CD4-positive, CD25-positive, alpha-beta regulatory T cell (primary cell): ENCODE results near the gene GINS3. TPM values are rescaled to one million over a fixed set of nuclear protein-coding genes. Genes with fewer than 3 reads are reported as not detected.

Experiments
- ATAC-seq, 2 donors: fragments of 150-1000 bp; cut with Tn5 transposase; one replicate each; pipeline ENCODE4 v1.10.0; 2021; ENCODE audit warnings: low read depth in 2 of 2, moderate number of reproducible peaks in 2 of 2, moderate library complexity in 1 of 2
- DNase-seq, 3 donors: peaks; one replicate each; pipeline versions ENCODE4 v3.0.0 to v3.0.0-alpha.2; 2012 to 2022; ENCODE audit warnings: mixed read lengths in 1 of 3
- H3K27ac ChIP-seq: one replicate; pipeline ENCODE4 v1.7.0; 2013; ENCODE audit warnings: mild to moderate bottlenecking, low read length; ENCODE audit not compliant: insufficient read depth, poor library complexity, severe bottlenecking
- H3K27me3 ChIP-seq: one replicate; pipeline ENCODE4 v1.7.0; 2013; ENCODE audit warnings: low read length; ENCODE audit not compliant: control insufficient read depth, insufficient read depth
- H3K36me3 ChIP-seq: one replicate; pipeline ENCODE4 v1.7.0; 2013; ENCODE audit warnings: mild to moderate bottlenecking, low read length, moderate library complexity; ENCODE audit not compliant: control insufficient read depth, insufficient read depth
- H3K4me1 ChIP-seq: 2 replicates; pipeline ENCODE4 v1.7.0; 2013; ENCODE audit warnings: mild to moderate bottlenecking, low read length; ENCODE audit not compliant: insufficient read depth, control insufficient read depth, poor library complexity, severe bottlenecking
- H3K4me3 ChIP-seq: one replicate; pipeline ENCODE4 v1.7.0; 2013; ENCODE audit warnings: low read depth, mild to moderate bottlenecking, low read length, moderate library complexity
- H3K9me3 ChIP-seq, 2 experiments: 1 replicate in 1 of 2; 2 replicates in 1 of 2; pipeline ENCODE4 v1.7.0; 2013; ENCODE audit warnings: low read length in 2 of 2, mild to moderate bottlenecking in 1 of 2, moderate library complexity in 1 of 2; ENCODE audit not compliant: control insufficient read depth in 2 of 2
- H3K27ac Mint-ChIP-seq, 3 donors: one replicate each; pipeline ENCODE4 v1.8.0; 2020 to 2022; ENCODE audit warnings: mild to moderate bottlenecking in 3 of 3, mixed read lengths in 3 of 3, moderate library complexity in 2 of 3
- H3K27me3 Mint-ChIP-seq: one replicate; pipeline ENCODE4 v1.8.0; 2022; ENCODE audit warnings: mild to moderate bottlenecking, mixed read lengths
- H3K36me3 Mint-ChIP-seq: one replicate; pipeline ENCODE4 v1.8.0; 2020; ENCODE audit warnings: mixed read lengths
- H3K4me1 Mint-ChIP-seq, 4 donors: one replicate each; pipeline ENCODE4 v1.8.0; 2020 to 2022; ENCODE audit warnings: mixed read lengths in 4 of 4, mild to moderate bottlenecking in 1 of 4
- H3K4me3 Mint-ChIP-seq, 4 donors: one replicate each; pipeline ENCODE4 v1.8.0; 2020 to 2022; ENCODE audit warnings: mild to moderate bottlenecking in 4 of 4, mixed read lengths in 4 of 4, moderate library complexity in 3 of 4
- H3K9me3 Mint-ChIP-seq, 7 donors: one replicate each; pipeline ENCODE4 v1.8.0; 2020 to 2022; ENCODE audit warnings: mixed read lengths in 7 of 7, mild to moderate bottlenecking in 3 of 7, moderate library complexity in 2 of 7
- polyA plus RNA-seq, 4 donors: library from polyadenylated mRNA; unstranded; fragments of 300-500 nt; fragmentation: Illumina TruSeq; gene quantifications; one replicate each; pipeline ENCODE4 v1.2.3, GENCODE V29; 2021
- total RNA-seq: library from RNA; stranded (reverse); gene quantifications from one replicate; pipeline ENCODE4 v1.2.3, GENCODE V29; 2022

Gene GINS3
- total RNA-seq (0.86 TPM), polyA plus RNA-seq (1 to 10 TPM; 1.9 to 3.1 (median 2.6) TPM)

GRCh38 chr16:58392215-58393137, at the start of gene GINS3:
TSS of gene GINS3 (plus strand) at chr16:58392471. CDS start at chr16:58392602, 131 bp downstream.
- Histone ChIP-seq H3K4me1 (peaks cover 6% of the 10 kb centered on the region), H3K4me3 (peak within 1 kb of the TSS; percentile 86), H3K27me3 (peaks cover 10% of the 10 kb centered on the region), H3K27ac (peak within 1 kb of the TSS; percentile 76), H3K9me3 (no peaks in the 10 kb centered on the region), H3K36me3 (no peaks in the 10 kb centered on the region)
- ATAC-seq, result peak; percentile 96
- H3K27ac Mint-ChIP-seq, result peak within 1 kb of the TSS; percentile 94 to 97 (median 95)
- H3K27me3 Mint-ChIP-seq, result peaks cover 18% of the 10 kb centered on the region
- H3K9me3 Mint-ChIP-seq, result peaks cover 0 to 7% (median 0%) of the 10 kb centered on the region in 7 donors
- H3K4me3 Mint-ChIP-seq, result peak within 1 kb of the TSS; percentile 96 to 100 (median 100)
- H3K4me1 Mint-ChIP-seq, result peaks cover 2 to 20% (median 16%) of the 10 kb centered on the region in 4 donors
- peak; percentile 74 to 93 (median 81) for DNase-seq
- no peaks in the 10 kb centered on the region for H3K36me3 Mint-ChIP-seq

- Mint-ChIP-seq H3K4me1 (peaks cover 0 to 4% (median 0%) of the 10 kb centered on the region in 4 donors), H3K9me3 (no peaks in the 10 kb centered on the region), H3K36me3 (no peaks in the 10 kb centered on the region), H3K27me3 (peaks cover 24% of the 10 kb centered on the region), H3K4me3 (no peak overlapping the region), H3K27ac (no peak overlapping the region)
- no peak for DNase-seq
- Histone ChIP-seq H3K27me3 (peaks cover 13% of the 10 kb centered on the region), H3K4me3 (no peak overlapping the region), H3K9me3 (no peaks in the 10 kb centered on the region), H3K36me3 (no peaks in the 10 kb centered on the region), H3K4me1 (no peaks in the 10 kb centered on the region), H3K27ac (no peak overlapping the region)
- no peak for ATAC-seq
Observed at GRCh38 chr16:58343562-58343961, 48.7 kb upstream of the GINS3 start.

- Histone ChIP-seq H3K9me3 (no peaks in the 10 kb centered on the region), H3K4me1 (no peaks in the 10 kb centered on the region), H3K4me3 (no peak overlapping the region), H3K27me3 (peaks cover 16% of the 10 kb centered on the region), H3K27ac (no peak overlapping the region), H3K36me3 (no peaks in the 10 kb centered on the region)
- ATAC-seq (no peak), DNase-seq (no peak)
- peaks cover 0 to 4% (median 0%) of the 10 kb centered on the region in 4 donors for H3K4me1 Mint-ChIP-seq
- H3K4me3 Mint-ChIP-seq, result no peak overlapping the region
- no peak overlapping the region for H3K27ac Mint-ChIP-seq
- peaks cover 0 to 3% (median 0%) of the 10 kb centered on the region in 7 donors for H3K9me3 Mint-ChIP-seq
- H3K36me3 Mint-ChIP-seq, result no peaks in the 10 kb centered on the region
- peaks cover 30% of the 10 kb centered on the region for H3K27me3 Mint-ChIP-seq
Observed at GRCh38 chr16:58345574-58346354, 46.5 kb upstream of the GINS3 start.

- Mint-ChIP-seq H3K27me3 (peaks cover 33% of the 10 kb centered on the region), H3K27ac (no peak overlapping the region), H3K4me3 (no peak overlapping the region), H3K36me3 (no peaks in the 10 kb centered on the region), H3K9me3 (peaks cover 0 to 3% (median 0%) of the 10 kb centered on the region in 7 donors), H3K4me1 (peaks cover 0 to 4% (median 0%) of the 10 kb centered on the region in 4 donors)
- H3K27ac ChIP-seq, result no peak overlapping the region
- H3K4me1 ChIP-seq, result no peaks in the 10 kb centered on the region
- peaks cover 16% of the 10 kb centered on the region for H3K27me3 ChIP-seq
- H3K36me3 ChIP-seq, result no peaks in the 10 kb centered on the region
- DNase-seq (no peak), ATAC-seq (no peak)
- no peaks in the 10 kb centered on the region for H3K9me3 ChIP-seq
- H3K4me3 ChIP-seq, result no peak overlapping the region
Observed at GRCh38 chr16:58346831-58347371, 45.4 kb upstream of the GINS3 start.

GRCh38 chr16:58348986-58349385, 43.3 kb upstream of the GINS3 start:
- Histone ChIP-seq H3K9me3 (no peaks in the 10 kb centered on the region), H3K4me3 (no peak overlapping the region), H3K27ac (no peak overlapping the region), H3K27me3 (peaks cover 14% of the 10 kb centered on the region), H3K4me1 (no peaks in the 10 kb centered on the region), H3K36me3 (no peaks in the 10 kb centered on the region)
- H3K4me3 Mint-ChIP-seq, result no peak overlapping the region
- no peak overlapping the region for H3K27ac Mint-ChIP-seq
- peaks cover 0 to 5% (median 0%) of the 10 kb centered on the region in 7 donors for H3K9me3 Mint-ChIP-seq
- peaks cover 0 to 4% (median 0%) of the 10 kb centered on the region in 4 donors for H3K4me1 Mint-ChIP-seq
- no peaks in the 10 kb centered on the region for H3K36me3 Mint-ChIP-seq
- no peak for DNase-seq
- peaks cover 28% of the 10 kb centered on the region for H3K27me3 Mint-ChIP-seq
- no peak for ATAC-seq

GRCh38 chr16:58352690-58353089, 39.6 kb upstream of the GINS3 start:
- peaks cover 6% of the 10 kb centered on the region for H3K27me3 ChIP-seq
- H3K4me1 Mint-ChIP-seq, result no peaks in the 10 kb centered on the region
- no peak overlapping the region for H3K27ac ChIP-seq
- peaks cover 34% of the 10 kb centered on the region for H3K27me3 Mint-ChIP-seq
- no peak overlapping the region for H3K4me3 Mint-ChIP-seq
- no peaks in the 10 kb centered on the region for H3K9me3 ChIP-seq
- peaks cover 0 to 5% (median 1%) of the 10 kb centered on the region in 7 donors for H3K9me3 Mint-ChIP-seq
- H3K4me3 ChIP-seq, result no peak overlapping the region
- DNase-seq (no peak), ATAC-seq (no peak)
- H3K36me3 Mint-ChIP-seq, result no peaks in the 10 kb centered on the region
- no peak overlapping the region for H3K27ac Mint-ChIP-seq
- H3K4me1 ChIP-seq, result no peaks in the 10 kb centered on the region
- H3K36me3 ChIP-seq, result no peaks in the 10 kb centered on the region

GRCh38 chr16:58360041-58360634, 32.1 kb upstream of the GINS3 start:
- no peak overlapping the region for H3K27ac Mint-ChIP-seq
- H3K9me3 ChIP-seq, result peaks cover 10 to 11% of the 10 kb centered on the region in 2 experiments
- peaks cover 1 to 17% (median 10%) of the 10 kb centered on the region in 7 donors for H3K9me3 Mint-ChIP-seq
- no peak for ATAC-seq
- DNase-seq, result no peak
- no peak overlapping the region for H3K4me3 Mint-ChIP-seq
- H3K27me3 ChIP-seq, result peaks cover 5% of the 10 kb centered on the region
- H3K27me3 Mint-ChIP-seq, result peaks cover 19% of the 10 kb centered on the region
- no peaks in the 10 kb centered on the region for H3K4me1 Mint-ChIP-seq
- no peaks in the 10 kb centered on the region for H3K36me3 Mint-ChIP-seq
- H3K36me3 ChIP-seq, result no peaks in the 10 kb centered on the region
- H3K27ac ChIP-seq, result no peak overlapping the region
- H3K4me1 ChIP-seq, result no peaks in the 10 kb centered on the region
- H3K4me3 ChIP-seq, result no peak overlapping the region
